Measurements from ENCODE around the gene AGBL4.

AGBL4 gene

DNA sequence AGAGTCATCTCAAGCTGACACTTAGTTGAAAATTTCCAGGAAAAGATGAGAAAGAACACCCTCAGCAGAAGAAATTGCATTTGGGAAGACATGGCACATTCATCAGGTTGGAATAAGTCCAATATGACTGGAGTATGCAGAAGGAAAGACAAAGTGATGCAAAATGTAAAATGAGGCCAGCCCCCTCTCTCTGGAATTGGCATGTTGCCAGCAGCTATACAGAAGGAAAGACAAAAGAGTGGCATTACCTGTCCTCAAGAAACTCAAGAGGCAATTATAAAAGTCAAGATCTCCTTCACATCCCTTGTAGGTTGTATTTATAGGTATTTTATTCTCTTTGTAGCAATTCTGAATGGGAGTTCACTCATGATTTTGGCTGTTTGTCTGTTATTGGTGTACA, 426.3 kb downstream of the AGBL4 start:
- H3K4me1 ChIP-seq (ENCODE audit: control insufficient read depth in 1 of 2, insufficient read depth in 2 of 2, low read length in 2 of 2) = no peaks in the 10 kb centered on the region

DNA sequence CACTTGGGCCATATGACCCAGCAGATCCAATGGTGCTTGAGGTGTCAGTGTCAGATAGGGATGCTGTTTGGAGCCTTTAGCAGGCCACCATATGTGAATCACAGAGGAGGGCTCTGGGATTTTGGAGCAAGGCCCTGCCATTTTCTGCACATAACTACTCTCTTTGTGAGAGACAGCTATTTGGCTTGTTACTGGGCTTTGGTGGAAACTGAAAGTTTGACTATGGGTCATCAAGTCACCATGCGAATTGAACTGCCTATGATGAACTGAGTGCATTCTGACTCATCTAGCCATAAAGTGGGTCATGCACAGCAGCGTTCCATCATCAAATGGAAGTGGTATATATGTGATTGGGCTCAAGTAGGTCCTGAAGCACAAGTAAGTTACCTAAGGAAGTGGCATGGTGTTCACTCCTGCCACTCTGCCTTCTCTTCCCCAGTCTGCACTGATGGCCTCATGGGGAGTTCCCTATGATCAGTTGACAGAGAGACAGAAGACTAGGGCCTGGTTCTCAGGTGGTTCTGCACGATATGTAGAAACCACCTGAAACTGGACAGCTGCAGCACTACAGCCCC, 447.3 kb downstream of the AGBL4 start:
- Histone ChIP-seq H3K9me3 (ENCODE audit: control insufficient read depth in 1 of 2, low read length in 2 of 2) (peaks cover 10 to 13% of the 10 kb centered on the region in 2 donors), H3K27me3 (ENCODE audit: control insufficient read depth in 1 of 2, insufficient read depth in 2 of 2, low read length in 2 of 2) (no peaks in the 10 kb centered on the region), H3K27ac (ENCODE audit: low read depth, low read length) (no peak overlapping the region), H3K4me1 (ENCODE audit: control insufficient read depth in 1 of 2, insufficient read depth in 2 of 2, low read length in 2 of 2) (no peaks in the 10 kb centered on the region), H3K9ac (ENCODE audit: low read depth in 1 of 2, low read length in 2 of 2) (no peak overlapping the region), H3K4me3 (ENCODE audit: low read depth in 1 of 2, low read length in 2 of 2) (no peak overlapping the region), H3K36me3 (ENCODE audit: control insufficient read depth in 1 of 2, insufficient read depth in 2 of 2, low read length in 2 of 2) (no peaks in the 10 kb centered on the region)

More for the DNA sequence above, 426.3 kb downstream of the AGBL4 start:
- no peak overlapping the region for H3K27ac ChIP-seq (ENCODE audit: low read depth, low read length)
- no peak overlapping the region for H3K4me3 ChIP-seq (ENCODE audit: low read depth in 1 of 2, low read length in 2 of 2)
- no peaks in the 10 kb centered on the region for H3K9me3 ChIP-seq (ENCODE audit: control insufficient read depth in 1 of 2, low read length in 2 of 2)
- no peaks in the 10 kb centered on the region for H3K27me3 ChIP-seq (ENCODE audit: control insufficient read depth in 1 of 2, insufficient read depth in 2 of 2, low read length in 2 of 2)
- H3K9ac ChIP-seq (ENCODE audit: low read depth in 1 of 2, low read length in 2 of 2) = no peak overlapping the region
- H3K36me3 ChIP-seq (ENCODE audit: control insufficient read depth in 1 of 2, insufficient read depth in 2 of 2, low read length in 2 of 2) = no peaks in the 10 kb centered on the region

DNA sequence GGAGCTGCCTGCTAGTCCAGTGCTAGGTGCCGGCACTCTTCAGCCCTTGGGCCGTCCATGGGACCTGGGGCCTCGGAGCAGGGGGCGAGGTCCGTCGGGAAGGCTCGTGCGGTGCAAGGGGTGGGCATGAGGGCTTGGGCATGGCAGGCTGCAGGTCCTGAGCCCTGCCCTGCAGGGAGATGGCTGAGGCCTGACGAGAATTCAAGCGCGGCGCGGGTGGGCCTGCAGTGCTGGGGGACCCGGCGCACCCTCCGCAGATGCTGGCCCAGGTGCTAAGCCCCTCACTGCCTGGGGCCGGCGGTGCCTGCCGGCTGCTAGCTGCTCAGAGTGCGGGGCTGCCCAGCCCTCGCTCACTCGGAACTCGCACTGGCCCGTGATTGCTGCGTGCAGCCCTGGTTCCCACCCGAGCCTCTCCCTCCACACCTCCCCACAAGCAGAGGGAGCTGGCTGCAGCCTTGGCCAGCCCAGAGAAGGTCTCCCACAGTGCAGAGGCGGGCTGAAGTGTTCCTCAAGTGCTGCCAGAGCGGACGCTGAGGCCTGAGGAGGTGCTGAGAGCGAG, 467.0 kb downstream of the AGBL4 start:
- no peak overlapping the region for H3K4me3 ChIP-seq (ENCODE audit: low read depth in 1 of 2, low read length in 2 of 2)
- H3K4me1 ChIP-seq (ENCODE audit: control insufficient read depth in 1 of 2, insufficient read depth in 2 of 2, low read length in 2 of 2) = no peaks in the 10 kb centered on the region
- H3K27ac ChIP-seq (ENCODE audit: low read depth, low read length) = no peak overlapping the region
- no peaks in the 10 kb centered on the region for H3K27me3 ChIP-seq (ENCODE audit: control insufficient read depth in 1 of 2, insufficient read depth in 2 of 2, low read length in 2 of 2)
- no peaks in the 10 kb centered on the region for H3K36me3 ChIP-seq (ENCODE audit: control insufficient read depth in 1 of 2, insufficient read depth in 2 of 2, low read length in 2 of 2)
- H3K9ac ChIP-seq (ENCODE audit: low read depth in 1 of 2, low read length in 2 of 2) = no peak overlapping the region
- no peaks in the 10 kb centered on the region for H3K9me3 ChIP-seq (ENCODE audit: control insufficient read depth in 1 of 2, low read length in 2 of 2)

DNA sequence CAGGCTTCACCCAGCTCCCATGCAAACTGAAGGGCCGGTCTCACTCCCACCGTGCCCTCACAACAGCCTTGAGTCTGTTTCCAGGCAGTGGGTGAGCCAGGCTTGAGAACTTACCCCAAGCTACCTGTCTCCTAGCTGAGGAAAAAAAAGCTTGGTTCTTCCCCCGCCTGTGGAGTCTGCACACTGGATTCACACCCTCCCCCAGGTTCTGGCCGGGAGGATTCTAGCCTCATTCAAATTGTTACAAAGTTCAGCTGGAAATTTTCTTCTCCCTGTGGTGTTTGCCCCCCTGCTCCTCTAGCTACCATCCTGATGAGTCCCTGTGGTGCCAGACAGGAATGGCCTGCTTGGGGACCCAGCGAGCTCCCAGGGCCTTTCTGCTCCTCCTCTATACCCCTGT, 471.7 kb downstream of the AGBL4 start:
- Histone ChIP-seq H3K36me3 (ENCODE audit: control insufficient read depth in 1 of 2, insufficient read depth in 2 of 2, low read length in 2 of 2) (no peaks in the 10 kb centered on the region), H3K4me1 (ENCODE audit: control insufficient read depth in 1 of 2, insufficient read depth in 2 of 2, low read length in 2 of 2) (no peaks in the 10 kb centered on the region), H3K4me3 (ENCODE audit: low read depth in 1 of 2, low read length in 2 of 2) (no peak overlapping the region), H3K27me3 (ENCODE audit: control insufficient read depth in 1 of 2, insufficient read depth in 2 of 2, low read length in 2 of 2) (no peaks in the 10 kb centered on the region), H3K27ac (ENCODE audit: low read depth, low read length) (no peak overlapping the region), H3K9me3 (ENCODE audit: control insufficient read depth in 1 of 2, low read length in 2 of 2) (no peaks in the 10 kb centered on the region), H3K9ac (ENCODE audit: low read depth in 1 of 2, low read length in 2 of 2) (no peak overlapping the region)

DNA sequence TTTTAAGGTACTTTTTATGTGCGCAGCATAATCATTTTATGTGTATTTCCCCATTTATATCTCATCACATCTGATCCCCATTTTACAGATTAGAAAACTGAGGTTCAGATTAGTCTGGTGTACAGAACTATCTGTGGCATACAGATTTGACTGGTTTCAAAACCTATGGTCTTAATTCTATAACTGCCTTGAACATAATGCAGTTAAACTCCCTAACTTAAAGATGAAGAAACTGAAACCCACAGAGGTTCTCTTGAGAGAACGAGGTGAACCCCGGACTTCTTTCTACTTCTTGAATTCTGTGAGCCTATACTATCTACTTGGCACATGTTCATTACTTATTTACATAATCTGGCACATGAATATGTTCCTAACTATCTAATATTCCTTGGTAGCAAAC, 479.1 kb downstream of the AGBL4 start:
- Histone ChIP-seq H3K4me3 (ENCODE audit: low read depth in 1 of 2, low read length in 2 of 2) (no peak overlapping the region), H3K4me1 (ENCODE audit: control insufficient read depth in 1 of 2, insufficient read depth in 2 of 2, low read length in 2 of 2) (no peaks in the 10 kb centered on the region), H3K27me3 (ENCODE audit: control insufficient read depth in 1 of 2, insufficient read depth in 2 of 2, low read length in 2 of 2) (no peaks in the 10 kb centered on the region), H3K27ac (ENCODE audit: low read depth, low read length) (no peak overlapping the region), H3K9me3 (ENCODE audit: control insufficient read depth in 1 of 2, low read length in 2 of 2) (peaks cover 2 to 5% of the 10 kb centered on the region in 2 donors), H3K36me3 (ENCODE audit: control insufficient read depth in 1 of 2, insufficient read depth in 2 of 2, low read length in 2 of 2) (no peaks in the 10 kb centered on the region), H3K9ac (ENCODE audit: low read depth in 1 of 2, low read length in 2 of 2) (no peak overlapping the region)

DNA sequence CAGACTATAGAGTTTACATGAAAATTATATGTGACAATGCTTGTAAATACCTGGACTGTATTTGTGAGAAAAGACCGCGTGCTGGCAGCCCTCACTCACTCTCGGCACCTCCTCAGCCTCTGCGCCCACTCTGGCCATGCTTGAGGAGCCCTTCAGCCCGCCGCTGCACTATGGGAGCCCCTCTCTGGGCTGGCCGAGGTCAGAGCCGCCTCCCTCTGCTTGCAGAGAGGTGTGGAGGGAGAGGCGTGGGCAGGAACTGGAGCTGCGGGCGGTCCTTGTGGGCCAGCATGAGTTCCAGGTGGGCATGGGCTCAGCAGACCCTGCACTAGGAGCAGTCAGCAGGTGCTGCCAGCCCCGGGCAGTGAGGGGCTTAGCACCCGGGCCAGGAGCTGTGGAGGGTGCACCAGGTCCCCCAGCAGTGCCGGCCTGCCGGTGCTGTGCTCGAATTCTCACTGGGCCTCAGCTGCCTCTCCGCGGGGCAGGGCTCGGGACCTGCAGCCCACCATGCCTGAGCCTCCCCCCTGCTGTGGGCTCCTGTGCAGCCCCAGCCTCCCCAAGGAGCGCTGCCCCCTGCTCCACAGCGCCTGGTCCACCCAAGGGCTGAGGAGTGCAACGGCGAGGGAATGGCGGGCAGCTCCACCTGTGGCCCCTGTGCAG, 482.5 kb downstream of the AGBL4 start:
- Histone ChIP-seq H3K9ac (ENCODE audit: low read depth in 1 of 2, low read length in 2 of 2) (no peak overlapping the region), H3K9me3 (ENCODE audit: control insufficient read depth in 1 of 2, low read length in 2 of 2) (peaks cover 2 to 5% of the 10 kb centered on the region in 2 donors), H3K4me3 (ENCODE audit: low read depth in 1 of 2, low read length in 2 of 2) (no peak overlapping the region), H3K36me3 (ENCODE audit: control insufficient read depth in 1 of 2, insufficient read depth in 2 of 2, low read length in 2 of 2) (no peaks in the 10 kb centered on the region), H3K27me3 (ENCODE audit: control insufficient read depth in 1 of 2, insufficient read depth in 2 of 2, low read length in 2 of 2) (no peaks in the 10 kb centered on the region), H3K4me1 (ENCODE audit: control insufficient read depth in 1 of 2, insufficient read depth in 2 of 2, low read length in 2 of 2) (no peaks in the 10 kb centered on the region), H3K27ac (ENCODE audit: low read depth, low read length) (no peak overlapping the region)

DNA sequence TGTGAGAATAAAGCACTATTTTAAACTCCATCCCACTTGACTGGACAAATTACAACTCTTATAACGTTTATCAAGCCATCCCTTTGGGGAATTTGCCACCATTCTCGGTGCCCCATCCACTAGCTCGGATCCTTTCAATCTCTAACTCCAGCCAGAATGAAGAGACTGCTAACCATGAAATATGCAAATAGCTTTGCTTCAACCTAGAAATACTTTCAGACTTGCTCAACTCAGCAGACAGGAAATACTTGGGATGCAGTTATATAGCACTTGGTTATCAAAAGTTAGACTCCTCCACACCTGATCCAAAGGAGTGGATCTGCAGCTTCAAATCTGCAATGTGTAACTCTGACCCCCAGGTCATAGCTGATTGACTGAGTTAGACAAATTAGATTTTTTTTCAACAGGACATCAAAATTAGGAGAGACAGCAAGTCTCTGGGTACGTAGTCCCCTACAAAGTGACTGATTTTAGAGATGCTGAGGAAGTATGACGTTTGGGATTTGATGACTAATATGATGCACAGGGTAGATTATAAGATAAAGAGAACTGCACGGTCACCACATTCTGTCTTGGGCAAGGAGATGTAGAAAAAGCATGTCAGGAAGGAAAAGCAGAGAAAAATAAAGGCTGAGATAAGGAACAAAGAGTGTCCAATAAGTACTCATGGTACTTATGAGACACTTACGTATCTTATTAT, 496.0 kb downstream of the AGBL4 start:
- no peaks in the 10 kb centered on the region for H3K27me3 ChIP-seq (ENCODE audit: control insufficient read depth in 1 of 2, insufficient read depth in 2 of 2, low read length in 2 of 2)
- H3K4me1 ChIP-seq (ENCODE audit: control insufficient read depth in 1 of 2, insufficient read depth in 2 of 2, low read length in 2 of 2) = no peaks in the 10 kb centered on the region
- no peak overlapping the region for H3K27ac ChIP-seq (ENCODE audit: low read depth, low read length)
- no peaks in the 10 kb centered on the region for H3K36me3 ChIP-seq (ENCODE audit: control insufficient read depth in 1 of 2, insufficient read depth in 2 of 2, low read length in 2 of 2)
- H3K4me3 ChIP-seq (ENCODE audit: low read depth in 1 of 2, low read length in 2 of 2) = no peak overlapping the region
- no peaks in the 10 kb centered on the region for H3K9me3 ChIP-seq (ENCODE audit: control insufficient read depth in 1 of 2, low read length in 2 of 2)
- H3K9ac ChIP-seq (ENCODE audit: low read depth in 1 of 2, low read length in 2 of 2) = no peak overlapping the region

DNA sequence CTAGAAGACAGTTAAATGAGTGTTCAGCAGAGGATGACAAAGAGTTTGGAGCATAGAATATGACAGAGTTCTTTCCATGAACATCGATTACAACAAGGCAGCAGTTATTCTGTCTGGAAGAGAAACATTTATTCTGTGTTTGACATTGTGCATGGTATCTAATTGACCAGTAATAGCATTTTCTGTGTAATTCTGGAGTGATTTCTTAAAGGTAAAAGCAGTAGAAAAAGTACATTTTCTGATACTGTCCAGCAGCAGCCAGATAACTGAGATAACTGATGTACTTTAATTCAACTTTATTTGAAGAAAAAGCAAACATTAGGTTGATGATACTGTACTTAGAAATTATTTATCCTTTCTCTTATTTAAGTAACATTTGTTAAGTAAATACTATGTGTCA, 497.1 kb downstream of the AGBL4 start:
- no peak overlapping the region for H3K9ac ChIP-seq (ENCODE audit: low read depth in 1 of 2, low read length in 2 of 2)
- no peaks in the 10 kb centered on the region for H3K4me1 ChIP-seq (ENCODE audit: control insufficient read depth in 1 of 2, insufficient read depth in 2 of 2, low read length in 2 of 2)
- no peaks in the 10 kb centered on the region for H3K27me3 ChIP-seq (ENCODE audit: control insufficient read depth in 1 of 2, insufficient read depth in 2 of 2, low read length in 2 of 2)
- no peaks in the 10 kb centered on the region for H3K9me3 ChIP-seq (ENCODE audit: control insufficient read depth in 1 of 2, low read length in 2 of 2)
- H3K27ac ChIP-seq (ENCODE audit: low read depth, low read length) = no peak overlapping the region
- H3K4me3 ChIP-seq (ENCODE audit: low read depth in 1 of 2, low read length in 2 of 2) = no peak overlapping the region
- no peaks in the 10 kb centered on the region for H3K36me3 ChIP-seq (ENCODE audit: control insufficient read depth in 1 of 2, insufficient read depth in 2 of 2, low read length in 2 of 2)

DNA sequence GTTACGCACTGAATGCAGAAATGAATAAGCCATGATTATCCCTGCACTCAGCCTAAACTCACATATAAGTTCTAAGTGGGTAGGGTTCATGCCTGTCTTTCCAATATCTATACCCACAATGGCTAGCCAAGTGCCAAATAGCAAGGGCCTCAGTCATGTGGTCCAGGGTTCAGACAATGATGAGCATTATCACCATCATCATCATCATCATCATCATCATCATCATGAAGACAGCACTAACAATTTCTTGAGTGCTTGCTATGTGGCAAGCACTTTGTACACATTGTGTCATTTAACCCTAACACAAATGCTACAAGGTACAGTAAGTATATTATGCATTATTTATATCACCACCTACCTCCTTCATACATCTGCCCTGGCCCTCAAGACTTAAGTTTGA, 500.0 kb downstream of the AGBL4 start:
- no peaks in the 10 kb centered on the region for H3K27me3 ChIP-seq (ENCODE audit: control insufficient read depth in 1 of 2, insufficient read depth in 2 of 2, low read length in 2 of 2)
- H3K9me3 ChIP-seq (ENCODE audit: control insufficient read depth in 1 of 2, low read length in 2 of 2) = no peaks in the 10 kb centered on the region
- no peak overlapping the region for H3K9ac ChIP-seq (ENCODE audit: low read depth in 1 of 2, low read length in 2 of 2)
- H3K4me3 ChIP-seq (ENCODE audit: low read depth in 1 of 2, low read length in 2 of 2) = no peak overlapping the region
- H3K27ac ChIP-seq (ENCODE audit: low read depth, low read length) = no peak overlapping the region
- H3K36me3 ChIP-seq (ENCODE audit: control insufficient read depth in 1 of 2, insufficient read depth in 2 of 2, low read length in 2 of 2) = no peaks in the 10 kb centered on the region
- H3K4me1 ChIP-seq (ENCODE audit: control insufficient read depth in 1 of 2, insufficient read depth in 2 of 2, low read length in 2 of 2) = no peaks in the 10 kb centered on the region

DNA sequence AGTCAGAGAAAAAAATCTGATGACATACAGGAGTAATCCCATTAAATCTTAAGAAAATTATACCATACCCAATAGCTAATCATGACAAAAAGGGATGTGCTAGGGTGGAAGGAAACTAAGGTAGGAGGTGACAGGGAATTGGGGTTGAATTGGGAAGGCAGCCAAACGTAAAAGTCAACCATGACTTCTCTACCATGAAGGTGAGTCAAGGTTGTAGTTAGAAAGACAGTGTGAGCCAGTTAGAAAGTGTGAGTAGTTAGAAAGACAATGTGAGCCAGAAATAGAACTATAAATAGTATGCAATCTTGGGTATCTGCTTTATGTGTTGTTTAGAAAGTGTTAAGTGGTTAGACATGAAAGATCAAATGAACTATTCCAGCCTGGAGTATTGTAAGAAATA, 556.8 kb downstream of the AGBL4 start:
- no peaks in the 10 kb centered on the region for H3K9me3 ChIP-seq (ENCODE audit: control insufficient read depth in 1 of 2, low read length in 2 of 2)
- H3K27ac ChIP-seq (ENCODE audit: low read depth, low read length) = no peak overlapping the region
- no peak overlapping the region for H3K4me3 ChIP-seq (ENCODE audit: low read depth in 1 of 2, low read length in 2 of 2)
- H3K36me3 ChIP-seq (ENCODE audit: control insufficient read depth in 1 of 2, insufficient read depth in 2 of 2, low read length in 2 of 2) = no peaks in the 10 kb centered on the region
- H3K27me3 ChIP-seq (ENCODE audit: control insufficient read depth in 1 of 2, insufficient read depth in 2 of 2, low read length in 2 of 2) = no peaks in the 10 kb centered on the region
- no peaks in the 10 kb centered on the region for H3K4me1 ChIP-seq (ENCODE audit: control insufficient read depth in 1 of 2, insufficient read depth in 2 of 2, low read length in 2 of 2)
- no peak overlapping the region for H3K9ac ChIP-seq (ENCODE audit: low read depth in 1 of 2, low read length in 2 of 2)

Data from duodenal mucosa (tissue), 2 donors.